ENCODE results near the gene CUX1. TPM values are rescaled to one million over a fixed set of nuclear protein-coding genes. Genes with fewer than 3 reads are reported as not detected.
"Not testable (repeated sequence)": the region's sequence is repeated elsewhere in the genome, so short reads cannot be mapped to it uniquely, and the experiment has no call there.

CUX1 gene
- total RNA-seq, 1 donor from 2014 or later, result 97.4 TPM

DNA sequence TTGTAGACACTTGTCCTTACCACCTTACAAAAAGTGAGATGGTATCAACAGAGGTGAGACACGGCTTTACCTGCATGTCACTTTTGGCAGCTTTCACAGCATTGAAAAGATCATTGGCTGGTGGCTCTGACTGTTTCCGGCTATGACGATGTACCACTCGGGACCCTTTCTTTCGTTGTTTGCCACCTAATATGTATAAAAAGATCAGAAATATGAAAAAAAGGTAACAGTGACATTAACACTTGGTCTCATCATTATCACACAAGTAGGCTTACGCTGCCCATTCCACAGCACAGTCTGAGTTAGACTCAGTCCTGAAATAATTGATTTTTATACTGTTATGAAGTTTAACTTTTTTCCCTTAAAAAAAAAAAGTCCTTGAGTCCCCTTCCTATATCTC, 509.8 kb downstream of the CUX1 start:
- DNase-seq; intact Hi-C loops (cut with DNase I); ATAC-seq (ENCODE audit: poor library complexity): not testable (repeated sequence)

DNA sequence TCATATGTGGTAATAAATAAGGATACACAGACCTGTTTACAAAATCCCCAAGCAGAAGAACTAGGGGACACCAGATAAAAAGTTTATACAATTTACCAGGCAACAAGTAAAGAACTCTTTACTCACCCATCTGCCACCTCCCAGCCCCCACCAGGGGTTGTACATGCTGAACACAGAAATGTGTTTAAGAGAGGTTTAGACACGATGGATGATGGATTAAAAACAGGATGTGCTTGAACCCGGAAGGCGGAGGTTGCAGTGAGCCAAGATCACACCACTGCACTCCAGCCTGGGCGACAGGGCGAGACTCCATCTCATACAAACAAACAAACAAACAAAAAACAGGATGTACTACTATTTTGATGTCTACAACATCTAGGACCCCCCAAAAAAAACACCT, 511.4 kb downstream of the CUX1 start:
- ATAC-seq (ENCODE audit: poor library complexity); intact Hi-C loops (cut with DNase I); DNase-seq: not testable (repeated sequence)

DNA sequence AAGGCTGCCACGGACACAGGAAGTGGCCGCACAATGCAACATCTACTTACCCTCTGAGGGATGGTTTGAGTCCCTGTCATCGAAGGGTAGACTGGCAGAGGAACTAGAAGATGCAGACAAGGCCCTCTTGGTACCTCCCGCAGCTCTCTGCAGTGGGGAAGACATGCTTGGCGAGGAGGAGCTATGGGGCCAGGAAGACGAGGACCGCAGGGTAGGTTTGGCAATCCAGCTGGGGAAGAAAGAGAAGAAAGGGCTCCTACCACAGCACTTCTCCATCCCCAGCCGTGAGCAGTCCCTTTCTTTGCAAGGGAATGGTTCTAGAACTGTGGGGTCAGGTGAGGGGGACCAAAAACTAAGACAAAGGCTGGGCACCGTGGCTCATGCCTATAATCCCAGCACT, 511.9 kb downstream of the CUX1 start:
- intact Hi-C loops (cut with DNase I); DNase-seq; ATAC-seq (ENCODE audit: poor library complexity): not testable (repeated sequence)

DNA sequence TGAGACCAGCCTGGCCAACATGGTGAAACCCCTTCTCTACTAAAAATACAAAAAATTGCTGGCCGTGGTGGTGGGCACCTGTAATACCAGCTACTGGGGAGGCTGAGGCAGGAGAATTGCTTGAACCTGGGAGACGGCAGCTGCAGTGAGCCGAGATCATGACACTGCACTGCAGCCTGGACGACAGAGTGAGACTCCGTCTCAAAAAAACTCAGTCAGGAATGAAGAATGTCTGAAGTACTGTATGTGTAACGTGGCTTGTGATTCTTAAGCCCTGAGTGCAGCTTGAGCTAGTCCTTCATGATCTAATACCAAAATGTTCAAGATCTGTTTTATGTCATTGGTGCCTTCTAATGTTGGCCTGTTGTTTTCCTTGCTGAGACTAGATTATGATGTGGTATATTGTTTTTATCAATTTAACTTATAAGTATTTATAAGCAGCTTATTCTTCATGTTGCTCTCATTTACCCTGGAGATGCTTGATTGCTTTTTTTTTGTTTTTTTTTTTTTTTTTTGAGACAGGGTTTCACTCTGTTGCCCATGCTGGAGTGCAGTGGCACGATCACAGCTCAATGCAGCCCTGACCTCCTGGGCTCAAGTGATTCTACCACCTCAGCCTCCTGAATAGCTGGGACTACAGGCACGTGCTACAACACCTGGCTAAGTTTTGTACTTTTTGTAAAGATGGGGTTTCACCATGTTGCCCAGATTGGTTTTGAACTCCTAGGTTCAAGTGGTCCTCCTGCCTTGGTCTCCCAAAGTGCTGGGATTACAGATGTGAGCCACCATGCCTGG, 513.4 kb downstream of the CUX1 start:
- ATAC-seq (ENCODE audit: poor library complexity); DNase-seq; intact Hi-C loops (cut with DNase I): not testable (repeated sequence)

Small RNA genes lying within 50 kb of the gene (microRNA-seq; reads per million reads assigned to microRNA genes)
- not detected for gene MIR4285

Other genes with a start within 250 kb of the CUX1 start
- gene MYL10, start 188.3 kb upstream of the CUX1 start, total RNA-seq, result not detected